Stomach smooth muscle (tissue), 2 donors: ENCODE results near the gene LAMC3.

Experiments
- H3K27ac ChIP-seq: one replicate; pipeline ENCODE4 v1.7.0; 2013; ENCODE audit warnings: mild to moderate bottlenecking, low read length, inconsistent platforms
- H3K27me3 ChIP-seq, 2 donors: one replicate each; pipeline ENCODE4 v1.7.0; 2013; ENCODE audit warnings: low read length in 2 of 2; ENCODE audit not compliant: insufficient read depth in 2 of 2, control insufficient read depth in 1 of 2
- H3K36me3 ChIP-seq, 2 donors: one replicate each; pipeline ENCODE4 v1.7.0; 2013; ENCODE audit warnings: low read length in 2 of 2; ENCODE audit not compliant: control insufficient read depth in 2 of 2, insufficient read depth in 2 of 2
- H3K4me1 ChIP-seq: one replicate; pipeline ENCODE4 v1.7.0; 2013; ENCODE audit warnings: low read length; ENCODE audit not compliant: control insufficient read depth, insufficient read depth
- H3K4me3 ChIP-seq, 2 donors: one replicate each; pipeline ENCODE4 v1.7.0; 2013; ENCODE audit warnings: low read length in 2 of 2
- H3K9ac ChIP-seq, 2 donors: one replicate each; pipeline ENCODE4 v1.7.0; 2013; ENCODE audit warnings: low read length in 2 of 2, mild to moderate bottlenecking in 1 of 2
- H3K9me3 ChIP-seq, 2 donors: one replicate each; pipeline ENCODE4 v1.7.0; 2013; ENCODE audit warnings: low read length in 2 of 2; ENCODE audit not compliant: control insufficient read depth in 2 of 2
- donor health status: healthy.
- donor health status: Pancreatic carcinoma.

Gene LAMC3

DNA sequence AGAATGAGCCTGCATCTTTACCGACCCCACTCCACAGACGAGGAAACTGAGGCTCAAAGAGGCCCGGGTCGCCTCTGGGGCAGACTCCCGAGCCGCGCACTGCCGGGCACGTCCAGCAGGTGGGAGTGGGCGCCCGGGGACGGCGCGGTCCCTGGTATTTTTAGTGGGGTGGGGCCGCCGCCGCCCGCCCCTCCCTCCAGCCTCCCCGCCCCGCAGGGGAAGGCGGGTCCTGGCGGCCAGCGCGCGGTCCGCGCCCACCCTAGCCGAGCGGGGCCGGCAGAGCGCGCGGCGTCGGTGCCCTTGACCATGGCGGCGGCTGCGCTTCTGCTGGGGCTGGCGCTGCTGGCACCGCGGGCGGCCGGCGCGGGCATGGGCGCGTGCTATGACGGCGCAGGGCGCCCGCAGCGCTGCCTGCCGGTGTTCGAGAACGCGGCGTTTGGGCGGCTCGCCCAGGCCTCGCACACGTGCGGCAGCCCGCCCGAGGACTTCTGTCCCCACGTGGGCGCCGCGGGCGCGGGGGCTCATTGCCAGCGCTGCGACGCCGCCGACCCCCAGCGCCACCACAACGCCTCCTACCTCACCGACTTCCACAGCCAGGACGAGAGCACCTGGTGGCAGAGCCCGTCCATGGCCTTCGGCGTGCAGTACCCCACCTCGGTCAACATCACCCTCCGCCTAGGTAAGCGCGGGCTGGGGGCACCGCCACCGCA, at the start of gene LAMC3:
Gene LAMC3 (plus strand): TSS at position 266 of the 710 bp plus-strand sequence. CDS start 41 bp downstream, at position 307.
- Histone ChIP-seq H3K27ac (no peak within 1 kb of the TSS), H3K27me3 (peaks cover 17 to 23% of the 10 kb centered on the region in 2 donors), H3K9ac (no peak within 1 kb of the TSS), H3K4me1 (peaks cover 4% of the 10 kb centered on the region), H3K9me3 (no peaks in the 10 kb centered on the region), H3K36me3 (no peaks in the 10 kb centered on the region), H3K4me3 (peak within 1 kb of the TSS in 1 of 2 donors; percentile 29)

DNA sequence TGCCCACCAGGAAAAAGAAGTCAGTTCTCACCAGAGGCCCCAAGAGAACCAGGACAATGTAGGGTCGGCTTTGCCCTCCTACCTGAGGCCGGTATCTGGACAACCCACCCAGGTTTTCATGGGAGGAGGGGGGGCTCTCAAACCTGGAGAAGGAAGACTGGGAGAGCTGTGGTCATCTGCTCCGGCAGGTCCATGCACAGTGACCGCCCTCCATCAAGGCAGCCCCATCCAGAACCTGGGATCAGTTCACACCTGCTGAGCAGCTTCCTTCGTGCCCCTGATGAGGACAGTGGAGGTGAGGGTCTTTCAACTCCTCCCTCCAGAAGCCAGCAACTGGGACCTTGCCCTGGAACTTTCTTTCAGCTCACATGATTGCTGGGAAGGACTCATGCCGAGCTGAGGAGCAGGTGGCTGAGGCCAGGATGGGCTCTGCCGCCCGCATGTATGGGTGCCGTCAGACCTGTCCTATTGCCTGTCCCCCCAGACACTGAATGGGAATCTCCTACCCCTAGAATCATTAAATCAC, 49.1 kb upstream of the LAMC3 start:
- Histone ChIP-seq H3K27ac (no peak overlapping the region), H3K4me3 (no peak overlapping the region), H3K9ac (no peak overlapping the region), H3K27me3 (peaks cover 3 to 4% of the 10 kb centered on the region in 2 donors), H3K4me1 (no peaks in the 10 kb centered on the region), H3K36me3 (no peaks in the 10 kb centered on the region), H3K9me3 (no peaks in the 10 kb centered on the region)

DNA sequence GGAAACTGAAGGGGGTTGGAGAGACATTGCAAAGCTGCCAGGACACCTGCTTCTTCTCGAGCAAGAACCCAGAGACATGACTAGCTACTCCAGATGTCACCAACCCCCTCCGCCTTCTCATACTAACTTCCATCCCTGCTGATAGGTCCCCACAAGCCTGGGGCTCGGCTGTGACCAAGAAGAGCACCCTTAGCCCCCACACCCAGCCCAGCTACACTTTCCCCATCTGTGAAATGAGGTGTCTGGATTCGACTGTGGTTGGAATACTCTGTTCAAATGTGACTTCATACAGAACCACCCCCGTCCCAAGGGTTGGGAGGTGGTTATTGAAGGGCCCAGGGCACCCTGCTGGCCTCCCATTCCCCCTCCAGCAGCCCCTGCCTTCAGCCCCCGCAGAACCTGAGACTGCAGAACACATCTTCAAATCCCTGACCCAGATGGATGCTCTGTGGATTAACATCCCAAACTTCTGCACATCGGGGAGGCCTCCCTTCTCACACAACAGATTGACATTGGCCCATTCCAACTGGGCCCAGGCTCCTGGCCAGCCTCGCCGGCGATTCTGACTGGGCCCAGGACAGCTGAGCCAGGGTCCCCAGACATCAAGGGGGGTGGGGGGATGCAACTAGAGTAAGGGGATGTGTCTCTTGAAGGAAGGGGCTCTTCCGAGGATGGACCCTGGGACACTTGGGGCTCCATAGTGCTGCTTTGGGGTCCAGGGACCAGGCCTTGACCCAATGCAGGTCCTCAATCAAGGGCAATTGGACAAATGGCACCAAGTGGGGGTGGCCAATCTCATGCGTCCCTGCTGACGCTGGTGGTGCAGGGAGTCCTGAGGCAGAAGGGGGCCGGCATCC, 48.2 kb upstream of the LAMC3 start:
- no peaks in the 10 kb centered on the region for H3K4me1 ChIP-seq
- no peaks in the 10 kb centered on the region for H3K9me3 ChIP-seq
- H3K4me3 ChIP-seq, result no peak overlapping the region
- no peak overlapping the region for H3K27ac ChIP-seq
- H3K36me3 ChIP-seq, result no peaks in the 10 kb centered on the region
- no peak overlapping the region for H3K9ac ChIP-seq
- H3K27me3 ChIP-seq, result peaks cover under 1 to 4% of the 10 kb centered on the region in 2 donors

DNA sequence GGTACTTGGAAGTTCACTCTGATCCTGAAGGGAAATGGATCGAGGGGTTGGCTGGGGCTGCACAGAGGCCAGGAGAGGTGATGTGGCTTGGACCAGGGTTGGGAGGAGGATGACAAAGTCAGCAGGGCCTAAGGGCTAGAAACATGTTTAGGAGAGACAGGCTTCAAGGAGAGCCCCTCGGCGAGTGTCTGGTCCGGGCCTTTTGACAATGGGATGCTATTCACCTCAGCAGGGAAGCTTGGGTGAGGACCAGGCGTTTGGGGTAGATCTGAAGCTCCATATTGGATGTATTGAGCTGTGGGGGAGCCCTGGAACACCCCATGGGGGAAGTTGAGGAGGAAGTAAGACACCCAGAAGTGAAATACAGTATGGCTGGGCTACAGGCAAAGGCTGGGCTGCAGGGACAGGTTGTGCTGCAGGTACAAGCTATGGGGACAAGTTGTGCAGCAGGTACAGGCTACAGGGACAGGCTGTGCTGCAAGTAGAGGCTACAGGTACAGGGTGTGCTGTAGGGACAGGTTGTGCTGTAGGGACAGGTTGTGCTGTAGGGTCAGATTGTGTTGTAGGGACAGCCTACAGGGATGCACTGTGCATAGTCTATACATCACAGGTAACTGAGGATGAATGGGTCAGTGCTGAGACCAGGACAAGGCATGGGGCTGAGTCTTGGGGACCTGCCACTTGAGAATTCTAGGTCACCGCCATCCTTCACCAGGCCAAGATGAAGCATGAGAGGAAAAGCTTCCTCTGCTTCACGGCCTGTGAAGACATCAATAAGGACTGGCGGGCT, 47.3 kb upstream of the LAMC3 start:
- H3K9ac ChIP-seq, result no peak overlapping the region
- no peak overlapping the region for H3K4me3 ChIP-seq
- H3K36me3 ChIP-seq, result no peaks in the 10 kb centered on the region
- H3K27me3 ChIP-seq, result no peaks in the 10 kb centered on the region
- H3K27ac ChIP-seq, result no peak overlapping the region
- H3K4me1 ChIP-seq, result no peaks in the 10 kb centered on the region
- H3K9me3 ChIP-seq, result no peaks in the 10 kb centered on the region

DNA sequence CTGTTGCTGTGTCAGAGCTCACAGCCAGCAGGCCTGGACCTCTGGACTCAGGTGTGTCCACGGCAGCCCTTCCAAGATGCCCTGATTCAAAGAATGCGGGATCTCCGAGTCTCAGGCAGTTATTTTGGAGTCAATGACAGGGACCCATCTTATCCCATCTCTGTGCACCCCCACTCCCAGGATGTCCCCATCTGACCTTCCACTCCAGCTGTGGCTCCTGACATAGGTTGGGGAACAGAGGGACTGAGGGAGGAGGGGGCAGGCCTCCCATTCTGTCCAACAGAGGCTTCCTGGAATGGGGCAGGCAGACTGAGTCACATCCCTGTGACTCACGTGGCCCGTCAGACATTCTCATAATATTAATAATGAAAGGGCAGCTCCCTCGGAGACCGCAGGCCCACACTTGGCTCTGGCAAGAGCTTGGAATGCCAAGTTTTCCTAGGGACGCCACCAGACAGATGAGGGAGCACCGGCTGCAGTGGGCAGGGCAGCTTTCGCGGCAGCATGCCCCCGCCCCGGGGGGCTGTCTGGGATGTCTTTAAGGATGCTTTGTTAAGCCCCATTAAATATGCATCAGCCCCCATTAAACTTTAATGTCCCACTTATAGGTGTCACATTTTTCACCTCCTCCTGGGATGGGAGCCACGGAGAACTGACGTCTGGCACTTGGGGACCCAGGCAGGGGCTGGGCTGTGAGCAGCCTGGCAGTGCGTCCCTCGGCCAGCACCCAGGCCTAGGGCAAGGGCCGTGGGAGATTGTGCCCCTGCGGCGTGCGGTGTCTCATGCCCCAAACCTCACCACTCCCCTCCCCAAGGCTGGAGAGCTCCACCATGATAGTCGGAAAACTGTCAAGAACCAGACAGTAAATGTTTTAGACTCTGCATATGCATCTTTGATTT, 46.3 kb upstream of the LAMC3 start:
- Histone ChIP-seq H3K4me3 (no peak overlapping the region), H3K4me1 (no peaks in the 10 kb centered on the region), H3K36me3 (no peaks in the 10 kb centered on the region), H3K27ac (no peak overlapping the region), H3K27me3 (no peaks in the 10 kb centered on the region), H3K9ac (no peak overlapping the region), H3K9me3 (no peaks in the 10 kb centered on the region)

DNA sequence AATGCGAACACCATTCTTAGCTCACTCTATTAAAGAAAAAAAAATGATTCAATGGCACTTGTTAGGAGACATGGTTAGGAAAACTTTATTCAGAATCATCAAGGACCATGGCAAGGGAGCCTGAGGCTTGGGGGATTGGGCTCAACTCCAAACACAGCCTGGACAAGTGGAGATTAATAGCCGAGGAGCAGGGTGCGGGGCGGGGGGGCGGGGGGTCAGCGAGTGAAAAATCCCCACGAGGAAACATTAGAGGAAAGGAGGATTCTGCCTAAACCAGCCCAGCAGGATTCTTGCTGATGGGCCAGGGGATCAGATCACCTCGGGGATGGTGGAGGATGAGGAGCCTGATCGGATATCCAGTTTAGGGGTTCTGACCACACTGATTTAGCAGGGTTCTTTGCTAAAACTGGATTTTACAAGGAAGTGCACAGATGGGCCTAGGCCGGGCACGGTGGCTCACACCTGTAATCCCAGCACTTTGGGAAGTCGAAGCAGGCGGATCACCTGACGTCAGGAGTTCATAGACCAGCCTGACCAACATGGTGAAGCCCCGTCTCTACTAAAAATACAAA, 45.6 kb upstream of the LAMC3 start:
- Histone ChIP-seq H3K27ac (no peak overlapping the region), H3K9me3 (no peaks in the 10 kb centered on the region), H3K4me1 (no peaks in the 10 kb centered on the region), H3K4me3 (no peak overlapping the region), H3K27me3 (no peaks in the 10 kb centered on the region), H3K36me3 (no peaks in the 10 kb centered on the region), H3K9ac (no peak overlapping the region)

DNA sequence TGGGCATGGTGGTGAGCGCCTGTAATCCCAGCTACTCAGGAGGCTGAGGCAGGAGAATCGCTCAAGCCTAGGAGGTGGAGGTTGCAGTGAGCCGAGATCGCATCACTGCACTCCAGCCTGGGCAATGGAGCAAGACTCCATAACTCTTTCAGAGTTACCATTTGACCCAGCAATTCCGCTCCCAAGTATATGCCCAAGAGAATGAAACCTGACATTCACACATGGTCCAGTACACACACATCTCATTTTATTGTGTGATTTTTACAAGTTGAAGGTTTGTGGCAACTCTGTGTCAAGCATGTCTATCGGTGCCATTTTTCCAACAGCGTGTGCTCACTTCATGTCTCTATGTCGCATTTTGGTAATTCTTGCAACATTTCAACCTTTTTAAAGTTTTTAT, 45.1 kb upstream of the LAMC3 start:
- H3K27ac ChIP-seq, result no peak overlapping the region
- no peaks in the 10 kb centered on the region for H3K27me3 ChIP-seq
- no peaks in the 10 kb centered on the region for H3K4me1 ChIP-seq
- no peaks in the 10 kb centered on the region for H3K36me3 ChIP-seq
- no peaks in the 10 kb centered on the region for H3K9me3 ChIP-seq
- H3K9ac ChIP-seq, result no peak overlapping the region
- no peak overlapping the region for H3K4me3 ChIP-seq

DNA sequence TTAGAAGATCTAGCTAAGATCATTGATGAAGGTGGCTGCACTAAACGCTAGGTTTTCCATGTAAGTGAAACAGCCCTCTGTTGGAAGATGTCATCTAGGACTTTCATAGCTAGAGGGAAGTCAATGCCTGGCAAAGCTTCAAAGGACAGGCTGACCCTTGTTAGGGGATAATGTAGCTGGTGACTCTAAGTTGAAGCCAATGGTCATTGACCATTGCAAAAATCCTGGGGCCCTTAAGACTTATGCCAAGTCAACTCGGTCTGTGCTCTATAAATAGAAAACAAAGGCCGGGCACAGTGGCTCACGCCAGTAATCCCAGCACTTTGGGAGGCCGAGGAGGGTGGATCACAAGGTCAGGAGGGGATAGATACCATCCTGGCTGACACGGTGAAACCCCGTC, 43.3 kb upstream of the LAMC3 start:
- no peak overlapping the region for H3K9ac ChIP-seq

DNA sequence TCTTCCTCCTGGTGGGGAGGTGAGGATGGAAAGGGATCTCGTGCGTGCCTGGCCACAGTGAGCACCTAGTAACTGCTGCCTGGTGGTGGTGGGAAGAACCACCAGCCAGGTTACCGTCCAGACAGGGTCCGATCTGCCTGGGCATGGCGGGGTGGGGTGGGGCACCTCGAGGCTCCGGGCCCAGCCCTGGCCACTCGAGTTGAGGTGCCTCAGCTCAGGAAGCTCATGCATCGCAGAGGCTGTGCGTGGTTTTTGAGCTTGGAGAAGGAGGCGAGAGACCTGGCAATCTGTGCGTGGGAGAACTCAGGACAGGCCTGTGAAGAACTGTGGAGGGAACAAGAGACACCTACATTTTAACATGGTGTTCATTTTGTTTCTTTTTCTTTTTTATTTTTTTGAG, 38.9 kb upstream of the LAMC3 start:
- Histone ChIP-seq H3K9ac (no peak overlapping the region), H3K36me3 (no peaks in the 10 kb centered on the region), H3K4me3 (no peak overlapping the region), H3K4me1 (no peaks in the 10 kb centered on the region), H3K27me3 (peaks cover 13 to 28% of the 10 kb centered on the region in 2 donors), H3K27ac (no peak overlapping the region), H3K9me3 (no peaks in the 10 kb centered on the region)

More for the DNA sequence above, 43.3 kb upstream of the LAMC3 start:
- no peaks in the 10 kb centered on the region for H3K4me1 ChIP-seq
- no peaks in the 10 kb centered on the region for H3K9me3 ChIP-seq
- no peaks in the 10 kb centered on the region for H3K36me3 ChIP-seq
- no peaks in the 10 kb centered on the region for H3K27me3 ChIP-seq
- no peak overlapping the region for H3K27ac ChIP-seq
- H3K4me3 ChIP-seq, result no peak overlapping the region
